LNCaP clone FGC (cell line): Measurements from ENCODE around the gene NUDT4.

Experiments used
- DNase-seq: peaks from one replicate; pipeline ENCODE4 v3.0.0-alpha.2; 2011; ENCODE audit warnings: low read depth
- H3K4me3 ChIP-seq: 2 replicates; pipeline ENCODE4 v1.5.1; 2011; ENCODE audit warnings: mild to moderate bottlenecking, low read depth, low read length, control low read depth
- CTCF ChIP-seq: IDR thresholded peaks from 2 replicates; pipeline ENCODE4 v1.5.1; 2012; ENCODE audit warnings: mild to moderate bottlenecking; ENCODE audit not compliant: control insufficient read depth, insufficient read depth; ENCODE audit errors: extremely low read depth

Gene NUDT4

GRCh38 chr12:93339695-93340094, 38.0 kb upstream of the NUDT4 start:
- no peak for DNase-seq
- no peak for TF ChIP-seq CTCF
- no peak overlapping the region for H3K4me3 ChIP-seq

- no peak for TF ChIP-seq CTCF
- DNase-seq: no peak
- no peak overlapping the region for H3K4me3 ChIP-seq
Measured at GRCh38 chr12:93341409-93342049, 36.2 kb upstream of the NUDT4 start.

DNA sequence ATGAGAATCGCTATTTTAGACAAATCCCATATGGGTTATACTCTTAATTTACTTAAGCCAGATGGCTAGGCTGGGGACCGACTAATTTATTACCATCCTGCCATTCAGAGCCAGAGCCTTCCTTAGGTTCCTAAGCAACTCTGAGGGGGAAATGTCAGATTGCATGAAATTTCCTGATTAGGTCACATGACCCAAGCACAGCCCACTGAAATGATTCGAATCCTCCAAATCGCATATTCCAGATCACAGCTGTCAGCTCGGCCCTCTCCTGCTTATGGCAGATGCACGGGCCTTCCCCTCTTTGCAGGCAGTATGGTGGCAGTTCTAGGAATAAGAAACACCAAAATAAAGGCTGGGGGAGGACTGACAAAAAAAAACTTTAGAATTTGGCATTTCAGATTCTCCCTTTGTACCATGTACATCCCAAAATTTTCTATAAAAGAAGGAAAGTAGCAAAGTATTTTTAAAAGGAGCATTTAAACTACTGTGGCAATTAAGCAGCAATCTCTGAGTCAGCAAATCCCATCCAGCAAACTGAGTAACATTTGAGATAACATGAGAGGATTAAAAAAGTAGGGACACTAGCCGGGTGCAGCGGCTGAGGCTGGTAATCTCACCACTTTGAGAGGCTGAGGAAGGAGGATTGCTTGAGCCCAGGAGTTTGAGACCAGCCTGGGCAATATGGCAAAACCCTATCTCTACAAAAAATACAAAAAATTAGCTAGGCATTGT, 30.5 kb upstream of the NUDT4 start:
- no peak for TF ChIP-seq CTCF
- no peak overlapping the region for H3K4me3 ChIP-seq

GRCh38 chr12:93348575-93349435, 28.9 kb upstream of the NUDT4 start:
- TF ChIP-seq CTCF: no peak
- DNase-seq: no peak
- no peak overlapping the region for H3K4me3 ChIP-seq

More for the DNA sequence above, 30.5 kb upstream of the NUDT4 start:
- DNase-seq: no peak

DNA sequence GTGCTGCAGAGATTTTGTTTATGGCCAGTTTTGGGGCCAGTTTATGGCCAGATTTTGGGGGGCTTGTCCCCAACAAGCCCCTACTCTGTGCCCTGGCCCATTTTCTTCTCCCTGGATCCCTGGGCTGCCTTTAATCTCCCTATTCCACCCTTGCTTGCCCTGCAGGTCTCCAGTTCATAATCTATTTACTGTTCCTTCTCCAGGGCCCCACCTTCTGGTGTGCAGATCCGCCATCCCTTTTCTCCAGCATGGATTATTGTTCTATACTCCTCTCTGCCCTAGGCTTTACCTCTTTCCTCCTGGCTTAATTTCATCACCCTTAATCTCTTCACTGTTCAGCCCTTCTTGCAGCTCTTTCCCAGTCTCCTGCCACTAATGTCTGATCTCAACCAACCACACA, 26.0 kb upstream of the NUDT4 start:
- DNase-seq: no peak
- TF ChIP-seq CTCF: no peak
- no peak overlapping the region for H3K4me3 ChIP-seq

DNA sequence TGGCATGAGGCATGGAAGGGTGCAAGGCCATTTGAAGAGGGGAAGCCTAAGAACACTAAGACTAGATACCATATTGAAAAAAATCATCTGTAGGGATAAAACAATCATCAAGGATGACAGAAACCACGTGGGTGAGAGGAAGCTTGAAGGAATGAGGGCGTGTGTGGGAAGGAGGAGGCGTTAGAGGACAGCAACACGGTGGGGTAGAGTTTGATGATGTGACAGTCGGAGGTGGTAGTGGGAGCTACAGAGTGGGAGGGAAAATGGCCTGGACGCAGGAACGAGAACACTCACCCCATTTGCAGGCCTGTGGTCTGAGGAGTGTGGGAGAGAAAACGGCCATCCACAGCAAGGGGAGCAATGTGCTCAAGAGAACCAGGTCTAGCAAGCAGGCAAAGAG, 25.4 kb upstream of the NUDT4 start:
- TF ChIP-seq CTCF: no peak
- no peak overlapping the region for H3K4me3 ChIP-seq
- no peak for DNase-seq
